Stimulated activated CD8-positive, alpha-beta memory T cell treated with anti-CD3 and anti-CD28 coated beads, Interleukin-12 subunit alpha, Interleukin-12 subunit beta, amount 100 ng/mL, for 24 hours (primary cell): ENCODE measurements around the gene C3.
"Not testable (repeated sequence)": the region's sequence is repeated elsewhere in the genome, so short reads cannot be mapped to it uniquely, and the experiment has no call there.

Source experiments
- DNase-seq: peaks from one replicate; pipeline ENCODE4 v3.0.0-alpha.2; 2020; ENCODE audit errors: extremely low read depth

The C3 gene

GRCh38 chr19:6713773-6714692, 6.4 kb downstream of the C3 start:
- DNase-seq, result no peak

DNA sequence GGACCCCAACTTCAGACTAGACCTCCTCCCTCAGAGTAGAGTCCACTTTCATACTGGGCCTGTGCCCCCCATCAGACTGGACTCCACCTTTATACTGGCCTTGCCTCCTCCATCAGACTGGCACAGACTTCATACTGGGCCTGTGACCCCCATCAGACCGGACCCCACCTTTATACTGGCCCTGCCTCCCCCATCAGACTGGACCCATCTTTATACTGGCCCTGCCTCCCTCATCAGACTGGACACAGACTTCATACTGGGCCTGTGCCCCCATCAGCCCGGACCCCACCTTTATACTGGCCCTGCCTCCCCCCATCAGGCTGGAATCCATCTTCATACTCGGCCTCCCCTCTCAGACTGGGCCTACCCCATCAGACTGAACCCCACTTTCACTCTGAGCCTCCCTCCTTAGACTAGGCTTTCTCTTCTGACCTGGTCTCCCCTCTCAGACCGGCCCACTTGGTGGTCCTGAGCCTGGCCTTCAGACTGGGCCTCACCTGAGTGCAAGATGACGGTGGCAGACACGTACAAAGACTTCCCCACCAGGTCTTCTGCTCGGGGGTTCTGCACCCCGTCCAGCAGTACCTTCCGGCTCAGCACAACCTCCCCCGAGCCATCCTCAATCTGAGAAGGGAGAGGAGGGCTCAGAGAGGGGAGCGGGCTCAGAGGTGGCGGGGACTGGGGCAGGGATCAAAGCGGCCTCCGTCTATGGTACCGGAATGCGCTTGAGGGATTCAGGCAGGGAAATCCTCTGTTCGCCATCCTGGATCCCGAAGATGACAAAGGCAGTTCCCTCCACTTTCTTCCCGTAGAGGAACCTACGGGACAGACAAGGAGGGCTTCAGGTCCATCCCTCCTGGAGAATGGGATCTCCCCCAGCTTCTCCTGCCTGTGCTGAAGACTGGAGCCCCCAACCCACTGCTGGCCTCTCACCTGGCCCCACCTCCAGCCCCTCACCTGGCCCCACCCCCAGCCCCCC, 7.5 kb downstream of the C3 start:
- DNase-seq, result no peak

DNA sequence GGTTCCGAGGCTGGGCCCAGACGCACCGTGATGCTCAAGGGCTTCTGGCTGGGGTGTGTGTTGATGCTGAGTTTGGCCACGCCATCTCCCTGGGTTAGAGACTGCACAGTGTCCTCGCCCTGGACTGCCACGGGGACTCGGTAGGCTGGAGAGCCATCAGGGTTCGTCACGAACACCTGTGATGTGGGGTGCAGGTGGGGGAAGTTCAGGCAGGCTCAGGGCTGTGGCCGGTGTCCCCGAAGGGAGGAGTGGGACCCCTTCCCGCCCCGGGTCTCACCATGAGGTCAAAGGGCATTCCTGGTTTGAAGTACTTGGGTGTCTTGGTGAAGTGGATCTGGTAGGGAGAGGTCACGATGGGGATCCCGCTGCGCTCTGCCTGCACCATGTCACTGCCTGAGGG, 8.2 kb downstream of the C3 start:
- no peak for DNase-seq

GRCh38 chr19:6711605-6712004, 8.8 kb downstream of the C3 start:
- DNase-seq, result no peak

- DNase-seq, result no peak
Observed at GRCh38 chr19:6711078-6711361, 9.4 kb downstream of the C3 start.

GRCh38 chr19:6710273-6711077, 10.0 kb downstream of the C3 start:
- DNase-seq, result no peak

GRCh38 chr19:6709549-6709948, 10.9 kb downstream of the C3 start:
- no peak for DNase-seq

GRCh38 chr19:6708913-6709312, 11.5 kb downstream of the C3 start:
- DNase-seq, result not testable (repeated sequence)

DNA sequence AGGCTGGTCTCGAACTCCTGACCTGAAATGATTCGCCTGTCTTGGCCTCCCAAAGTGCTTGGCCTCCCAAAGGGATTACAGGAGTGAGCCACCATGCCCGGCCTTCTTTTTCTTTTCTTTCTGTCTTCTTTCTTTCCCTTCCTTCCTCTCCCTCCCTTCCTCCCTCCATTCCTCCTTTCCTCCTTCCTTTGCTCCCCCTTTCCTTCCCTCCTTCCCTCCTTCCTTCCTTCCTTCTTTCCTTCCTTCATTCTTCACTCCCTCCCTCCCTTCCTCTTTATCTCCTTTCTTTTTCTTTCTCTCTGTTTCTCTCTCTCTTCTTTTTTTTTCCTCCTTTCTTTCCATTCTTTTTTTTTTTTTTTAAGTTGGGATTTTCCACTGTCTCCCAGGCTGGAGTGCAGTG, 12.1 kb downstream of the C3 start:
- no peak for DNase-seq

DNA sequence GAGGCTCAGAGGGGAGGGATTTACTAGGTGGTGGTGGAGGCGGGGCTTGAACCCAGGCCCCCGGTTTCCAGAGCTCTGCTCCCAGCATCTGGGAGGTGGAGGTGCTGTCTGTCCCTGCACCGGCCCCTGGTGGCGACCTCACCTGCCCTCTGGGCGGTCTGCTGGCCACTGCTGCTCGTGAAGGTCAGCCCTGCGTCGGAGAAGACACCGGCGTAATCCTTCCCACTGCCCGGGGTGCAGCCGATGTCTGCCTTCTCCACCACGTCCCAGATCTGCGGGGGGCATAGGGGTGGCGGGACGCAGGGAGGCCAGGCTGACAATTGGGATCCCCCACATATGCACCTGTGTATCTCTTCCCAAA, 12.8 kb downstream of the C3 start:
- DNase-seq, result no peak

GRCh38 chr19:6707011-6707657, 13.3 kb downstream of the C3 start:
- no peak for DNase-seq

GRCh38 chr19:6706633-6706958, 13.9 kb downstream of the C3 start:
- no peak for DNase-seq

GRCh38 chr19:6705931-6706632, 14.4 kb downstream of the C3 start:
- DNase-seq, result no peak

- DNase-seq, result no peak
Observed at GRCh38 chr19:6700586-6701316, 19.7 kb downstream of the C3 start.

DNA sequence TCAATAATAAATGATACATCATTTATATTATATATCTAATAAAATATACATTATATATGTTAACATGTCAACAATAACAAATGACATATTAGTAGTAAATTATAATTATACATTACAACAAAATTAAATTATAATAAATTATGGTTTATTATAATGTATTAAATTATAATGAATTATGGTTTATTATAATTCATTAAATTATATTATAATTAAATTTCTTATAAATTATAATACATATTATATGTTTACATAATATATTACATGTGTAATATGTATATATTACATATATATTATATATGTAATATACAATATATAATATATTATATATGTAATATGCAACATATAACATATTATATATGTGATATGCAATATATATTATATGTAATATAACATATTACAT, 20.5 kb downstream of the C3 start:
- no peak for DNase-seq

DNA sequence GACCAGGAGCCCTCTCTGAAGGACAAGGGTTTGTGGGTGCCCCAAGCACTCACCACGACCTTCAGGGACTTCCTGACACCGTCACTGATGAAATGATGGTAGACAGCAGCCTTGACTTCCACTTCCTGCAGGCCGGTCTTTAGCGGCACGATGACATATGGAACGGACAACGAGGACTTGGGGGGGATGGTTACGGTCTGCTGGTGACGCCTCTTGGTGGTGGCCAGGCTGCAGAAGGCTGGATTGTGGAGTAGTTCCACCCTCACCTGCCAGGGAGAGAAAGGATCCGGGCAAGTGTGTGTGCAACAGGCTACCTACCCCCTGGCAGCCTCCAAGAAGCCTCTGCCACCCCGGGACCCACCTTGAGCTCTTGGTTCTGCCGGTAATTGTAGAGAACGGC, 23.2 kb downstream of the C3 start:
- no peak for DNase-seq

DNA sequence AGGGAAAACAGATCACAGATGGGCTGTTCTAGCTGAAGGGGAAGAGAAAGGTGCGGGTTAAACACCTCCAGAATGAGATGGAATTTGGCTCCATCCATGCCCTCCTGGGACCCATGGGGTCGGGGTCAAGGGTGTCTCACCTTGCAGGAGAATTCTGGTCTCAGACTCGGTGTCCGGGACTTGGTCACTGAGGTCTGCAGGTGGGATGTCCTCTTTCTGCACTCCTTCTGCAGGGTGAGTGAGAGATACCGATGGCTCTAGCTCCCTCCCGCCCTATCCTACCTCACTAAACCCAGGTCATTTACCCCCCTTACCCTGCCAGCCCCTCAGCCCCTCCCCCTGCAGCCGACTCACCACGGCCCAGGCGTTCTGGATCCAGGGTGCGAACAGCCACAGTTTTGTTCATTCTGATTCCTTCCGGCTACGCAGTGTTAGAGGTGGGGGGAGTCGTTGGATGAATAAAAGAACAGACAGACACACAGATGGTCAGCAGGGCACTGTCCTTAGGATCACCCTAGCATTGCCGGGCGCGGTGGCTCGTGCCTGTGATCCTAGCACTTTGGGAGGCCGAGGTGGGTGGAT, 24.1 kb downstream of the C3 start:
- no peak for DNase-seq

DNA sequence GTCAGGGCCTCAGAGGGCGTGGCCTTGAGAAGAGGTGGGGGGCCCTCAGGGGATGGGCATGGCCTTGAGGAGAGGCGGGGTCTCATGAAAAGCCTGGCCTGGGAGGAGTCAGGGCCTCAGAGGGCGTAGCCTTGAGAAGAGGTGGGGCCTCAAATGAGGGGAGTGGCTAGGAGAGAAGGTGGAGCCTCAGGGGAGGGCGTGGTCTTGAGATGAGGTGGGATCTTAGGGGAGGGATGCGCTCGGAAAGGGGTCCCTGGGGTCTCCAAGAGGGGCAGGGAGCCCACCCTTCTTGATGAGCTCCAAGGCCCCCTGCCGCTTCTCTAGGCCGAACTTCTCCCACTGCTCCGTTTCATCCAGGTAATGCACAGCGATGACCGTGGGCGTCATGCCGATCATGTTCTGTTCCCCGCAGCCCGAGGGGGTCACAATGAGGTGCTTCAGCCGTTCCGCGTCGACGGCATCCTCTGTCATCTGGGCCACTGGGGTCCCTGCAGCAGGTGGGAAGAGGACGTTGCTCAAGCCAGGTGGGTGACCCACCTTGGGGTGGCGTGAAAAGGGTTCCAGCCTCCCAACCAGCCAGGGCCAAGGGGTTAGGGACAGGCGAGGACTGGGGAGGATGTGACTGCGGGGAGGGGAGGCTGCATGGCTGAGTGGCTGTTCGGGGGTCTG, 26.2 kb downstream of the C3 start:
- no peak for DNase-seq

DNA sequence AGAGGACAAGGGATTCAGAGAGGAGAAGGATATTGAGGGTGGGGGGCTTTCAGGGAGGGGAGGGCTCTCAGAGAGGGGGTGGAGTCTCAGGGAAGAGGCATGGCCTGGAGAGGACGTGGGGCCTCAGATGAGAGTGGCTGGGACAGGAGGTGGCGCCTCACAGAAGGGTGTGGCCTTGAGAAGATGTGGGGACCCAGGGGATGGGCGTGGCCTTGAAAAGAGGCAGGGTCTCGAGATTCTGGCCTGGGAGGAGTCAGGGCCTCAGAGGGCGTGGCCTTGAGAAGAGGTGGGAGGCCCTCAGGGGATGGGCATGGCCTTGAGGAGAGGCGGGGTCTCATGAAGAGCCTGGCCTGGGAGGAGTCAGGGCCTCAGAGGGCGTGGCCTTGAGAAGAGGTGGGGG, 26.8 kb downstream of the C3 start:
- no peak for DNase-seq

GRCh38 chr19:6693056-6693471, 27.4 kb downstream of the C3 start:
- no peak for DNase-seq
